22Rv1 (cell line): Measurements from ENCODE around the gene RPS19.

Experiments
- H3K27ac ChIP-seq: fragments of 450-650 bp; 2 replicates; pipeline ENCODE4 v1.5.1; 2017
- ZFX ChIP-seq: fragments of 450-650 bp; IDR thresholded peaks from 2 replicates; pipeline ENCODE4 v1.6.1; 2017; ENCODE audit warnings: antibody characterized with exemption, borderline replicate concordance
- TF ChIP-seq, protein P1 (sequence below): fragments of 450-650 bp; IDR thresholded peaks from 2 replicates; pipeline ENCODE4 v1.5.1; 2017; ENCODE audit warnings: mild to moderate bottlenecking

The RPS19 gene

DNA sequence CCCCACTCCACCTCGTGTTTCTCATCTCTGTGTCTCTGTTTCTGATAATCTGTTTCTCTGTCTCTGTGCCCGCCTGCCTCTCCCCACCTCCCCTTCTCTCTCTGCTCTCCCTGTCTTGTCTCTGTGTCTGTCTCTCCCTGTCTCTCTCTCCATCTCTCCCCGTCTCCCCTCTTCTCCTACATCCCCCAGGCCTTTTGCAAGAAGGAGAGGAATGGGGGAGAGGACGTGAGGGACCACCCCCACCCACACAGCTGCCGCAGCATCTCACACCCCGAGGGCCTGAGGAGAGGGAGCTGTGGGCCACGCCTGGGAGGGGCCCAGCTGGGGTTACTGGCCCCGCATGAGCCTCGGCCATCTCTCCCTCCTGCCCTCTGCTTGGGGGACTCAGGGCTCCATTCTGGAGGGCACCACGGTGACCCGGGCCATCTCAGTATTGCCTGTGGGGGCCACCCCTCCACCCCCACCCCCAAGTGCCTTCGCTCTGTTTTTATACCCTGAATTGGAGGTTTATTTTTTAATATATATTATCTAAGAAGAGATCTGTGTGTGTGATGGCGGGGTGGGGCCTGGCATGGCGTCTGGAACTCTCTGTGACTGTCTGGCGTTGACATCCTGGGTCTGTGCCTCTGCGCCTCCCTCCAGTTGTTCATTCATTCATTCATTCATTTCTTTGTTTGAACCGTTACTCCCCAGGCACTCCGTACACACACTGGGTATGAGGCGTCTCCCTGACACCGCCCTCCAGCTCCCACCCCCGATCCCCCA is 47.0 kb downstream of the RPS19 start:
- TF ChIP-seq ZFX = no peak
- TF ChIP-seq, protein P1, sequence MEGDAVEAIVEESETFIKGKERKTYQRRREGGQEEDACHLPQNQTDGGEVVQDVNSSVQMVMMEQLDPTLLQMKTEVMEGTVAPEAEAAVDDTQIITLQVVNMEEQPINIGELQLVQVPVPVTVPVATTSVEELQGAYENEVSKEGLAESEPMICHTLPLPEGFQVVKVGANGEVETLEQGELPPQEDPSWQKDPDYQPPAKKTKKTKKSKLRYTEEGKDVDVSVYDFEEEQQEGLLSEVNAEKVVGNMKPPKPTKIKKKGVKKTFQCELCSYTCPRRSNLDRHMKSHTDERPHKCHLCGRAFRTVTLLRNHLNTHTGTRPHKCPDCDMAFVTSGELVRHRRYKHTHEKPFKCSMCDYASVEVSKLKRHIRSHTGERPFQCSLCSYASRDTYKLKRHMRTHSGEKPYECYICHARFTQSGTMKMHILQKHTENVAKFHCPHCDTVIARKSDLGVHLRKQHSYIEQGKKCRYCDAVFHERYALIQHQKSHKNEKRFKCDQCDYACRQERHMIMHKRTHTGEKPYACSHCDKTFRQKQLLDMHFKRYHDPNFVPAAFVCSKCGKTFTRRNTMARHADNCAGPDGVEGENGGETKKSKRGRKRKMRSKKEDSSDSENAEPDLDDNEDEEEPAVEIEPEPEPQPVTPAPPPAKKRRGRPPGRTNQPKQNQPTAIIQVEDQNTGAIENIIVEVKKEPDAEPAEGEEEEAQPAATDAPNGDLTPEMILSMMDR = no peak
- peak overlapping the region; percentile 78 for H3K27ac ChIP-seq

DNA sequence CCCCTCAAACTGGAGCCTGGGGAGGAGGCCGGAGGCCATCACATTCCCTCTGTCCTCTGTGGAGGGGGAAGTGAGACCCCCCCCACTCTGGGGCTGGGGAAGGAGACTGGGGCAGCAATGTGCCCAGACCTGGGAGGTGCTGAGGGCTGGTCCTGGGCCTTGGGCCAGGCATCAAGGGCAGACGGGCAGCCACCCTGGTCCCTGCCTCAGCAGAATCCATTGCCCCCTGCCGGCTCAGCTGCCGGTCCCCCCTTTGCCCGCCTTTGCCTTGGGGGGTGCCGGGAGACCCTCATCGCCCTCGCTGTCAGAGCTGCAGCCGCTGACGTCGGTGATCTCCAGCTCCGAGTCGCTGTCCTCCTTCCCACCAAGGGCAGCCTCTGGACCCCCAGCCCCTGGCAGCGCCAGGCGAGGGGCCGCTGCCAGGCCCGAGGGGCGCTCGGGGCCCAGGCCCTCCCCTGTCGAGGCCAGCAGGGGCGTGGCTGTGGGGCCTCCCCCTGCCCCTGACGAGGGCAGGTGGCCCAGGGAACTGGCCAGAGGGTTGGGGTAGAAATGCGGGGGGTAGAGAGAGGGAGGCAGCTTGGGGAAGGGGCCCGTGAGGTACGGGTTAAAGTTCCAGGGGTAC is 48.0 kb downstream of the RPS19 start:
- no peak overlapping the region for H3K27ac ChIP-seq
- TF ChIP-seq, protein P1 = no peak
- no peak for TF ChIP-seq ZFX

DNA sequence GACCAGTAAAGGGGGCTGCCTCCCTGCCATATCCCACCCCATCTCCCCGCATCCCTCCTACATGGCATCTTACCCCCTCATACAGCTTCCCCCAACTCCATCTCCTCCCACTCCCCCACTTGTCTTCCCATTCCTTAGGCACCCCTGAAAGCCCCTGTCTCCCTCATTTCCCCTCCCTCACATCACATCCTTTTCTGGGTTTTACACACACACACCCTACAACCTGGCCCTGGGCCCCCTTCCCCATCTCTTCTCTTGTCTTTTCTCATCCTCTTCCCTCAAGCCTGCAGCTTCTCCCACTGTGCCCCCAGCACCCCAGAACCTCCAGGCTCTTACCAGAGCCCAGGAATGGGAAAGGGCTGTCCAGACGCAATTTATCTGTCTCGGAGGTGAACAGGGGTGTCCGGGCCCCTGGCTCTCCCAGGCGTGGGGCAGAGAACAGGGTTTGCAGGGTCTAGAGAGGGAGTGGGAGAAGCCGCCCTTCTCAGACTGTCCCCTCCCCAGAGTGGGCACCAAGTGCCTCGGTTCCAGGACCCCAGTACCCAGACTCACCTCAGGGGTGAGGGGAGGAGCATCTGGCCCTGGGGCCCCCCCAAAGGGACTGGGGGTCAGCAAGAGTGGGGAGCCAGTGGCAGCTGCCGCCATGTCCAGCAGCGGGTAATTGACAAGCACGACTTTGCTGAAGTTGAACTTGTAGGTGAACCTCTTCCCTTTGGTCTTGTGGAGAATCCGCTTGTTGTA is 48.8 kb downstream of the RPS19 start:
- H3K27ac ChIP-seq = no peak overlapping the region
- TF ChIP-seq, protein P1 = no peak
- no peak for TF ChIP-seq ZFX

DNA sequence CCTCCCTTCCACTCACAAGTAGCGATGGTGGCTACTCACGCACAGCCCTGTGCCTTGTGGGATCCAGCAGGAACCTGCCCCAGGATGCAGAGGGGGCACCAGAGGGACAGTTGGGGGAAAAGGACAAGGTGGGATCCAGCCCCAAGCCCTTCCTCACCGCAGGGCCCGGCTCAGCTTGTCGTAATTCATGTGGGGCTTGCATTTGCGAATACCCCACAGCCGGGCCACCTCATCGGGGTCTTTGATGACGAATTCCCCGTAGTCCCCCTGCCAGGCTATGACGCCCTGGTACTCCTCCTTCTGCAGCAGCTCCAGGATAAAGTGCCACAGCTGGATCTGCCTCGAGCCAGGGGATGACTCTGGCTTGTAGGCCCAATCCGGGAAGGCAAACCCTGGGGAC is 49.7 kb downstream of the RPS19 start:
- TF ChIP-seq, protein P1 = no peak
- TF ChIP-seq ZFX = no peak
- H3K27ac ChIP-seq = no peak overlapping the region

DNA sequence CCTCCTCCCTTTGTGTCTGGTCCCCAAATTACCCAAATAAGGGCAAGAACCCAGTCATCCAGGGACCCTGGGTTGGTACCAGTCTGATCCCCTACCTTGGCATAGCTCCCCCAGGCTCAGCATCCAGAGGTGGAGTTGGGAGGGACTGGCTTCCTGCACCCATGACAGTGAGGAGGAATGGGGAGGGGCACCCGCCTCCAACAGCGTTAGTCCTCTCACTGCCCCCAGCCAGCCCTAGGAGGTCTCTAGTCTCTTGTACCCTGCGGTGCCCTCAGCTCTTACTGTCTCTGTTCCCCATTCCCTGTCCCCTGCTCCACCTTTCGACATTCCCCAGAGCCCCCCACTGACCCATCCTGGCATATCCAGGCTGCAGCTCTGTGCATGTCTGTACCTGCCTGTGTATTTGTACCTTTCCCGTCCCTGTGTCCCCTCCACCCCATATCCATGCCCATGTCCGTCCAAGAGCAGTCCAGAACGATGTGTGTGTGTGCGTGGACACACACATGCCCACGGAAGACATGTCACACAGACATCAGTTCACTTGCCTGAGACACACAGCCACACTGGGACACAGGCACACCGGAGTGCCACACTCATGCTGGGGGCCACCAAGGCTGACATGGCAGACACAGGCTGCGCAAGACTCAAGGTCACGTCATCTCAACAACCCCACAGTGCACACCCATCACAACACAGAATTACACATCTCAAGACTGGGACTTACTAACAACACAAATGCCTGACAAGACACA is 50.4 kb downstream of the RPS19 start:
- H3K27ac ChIP-seq = no peak overlapping the region
- no peak for TF ChIP-seq ZFX
- TF ChIP-seq, protein P1 = no peak

DNA sequence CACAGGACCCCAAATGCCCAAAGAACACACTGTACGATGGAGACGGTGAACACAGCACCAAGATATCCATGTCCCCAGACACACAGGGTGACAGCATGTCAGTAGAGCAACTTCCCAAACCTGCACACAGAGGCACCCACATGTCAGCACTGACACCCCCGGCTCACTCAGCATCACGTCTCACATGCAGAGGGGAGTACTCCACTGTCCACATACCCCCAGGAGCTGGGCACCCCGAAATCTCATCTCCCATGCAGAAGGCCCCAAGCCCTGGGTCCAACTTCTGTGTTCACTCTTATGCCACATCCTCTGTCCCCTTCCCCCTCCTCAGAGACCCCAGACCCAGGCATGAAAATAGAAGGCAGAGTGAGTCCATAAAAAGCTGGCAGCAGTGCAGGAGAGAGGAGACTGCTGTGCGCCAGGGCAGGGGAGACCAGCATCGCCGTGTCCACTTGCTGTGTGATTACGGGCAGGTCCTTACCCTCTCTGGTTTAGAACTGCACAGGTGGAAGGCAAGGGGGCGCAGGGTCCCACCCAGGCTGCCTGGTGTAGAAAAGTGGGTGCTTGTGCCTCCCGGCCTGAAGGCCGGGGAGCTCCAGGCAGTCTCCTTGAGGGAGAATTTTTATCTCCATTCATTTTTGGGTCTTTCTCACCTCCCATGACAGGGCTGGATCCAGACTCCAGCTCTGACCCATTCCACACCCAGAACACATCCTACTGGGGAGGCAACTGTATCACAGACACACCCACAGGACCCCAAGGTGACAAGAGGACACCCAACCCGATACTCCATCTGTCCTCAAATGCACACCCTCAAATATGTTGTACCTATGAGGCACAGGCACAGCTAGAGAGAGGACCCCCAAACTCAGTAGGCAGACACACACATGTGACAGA is 51.2 kb downstream of the RPS19 start:
- no peak for TF ChIP-seq ZFX
- TF ChIP-seq, protein P1 = no peak
- H3K27ac ChIP-seq = no peak overlapping the region
